B cell (primary cell): ENCODE data around the gene CD93.

Source experiments
- EZH2 ChIP-seq: IDR thresholded peaks from 2 replicates; pipeline ENCODE4 v1.6.1; 2012; ENCODE audit warnings: borderline replicate concordance, low read depth, mild to moderate bottlenecking, moderate library complexity, low read length; ENCODE audit not compliant: insufficient read depth, poor library complexity, severe bottlenecking
- TF ChIP-seq, protein P1 (sequence below): fragments of 200-600 bp; IDR thresholded peaks from one replicate; pipeline ENCODE4 v1.8.0; 2022; ENCODE audit warnings: antibody characterized with exemption, mild to moderate bottlenecking

DNA sequence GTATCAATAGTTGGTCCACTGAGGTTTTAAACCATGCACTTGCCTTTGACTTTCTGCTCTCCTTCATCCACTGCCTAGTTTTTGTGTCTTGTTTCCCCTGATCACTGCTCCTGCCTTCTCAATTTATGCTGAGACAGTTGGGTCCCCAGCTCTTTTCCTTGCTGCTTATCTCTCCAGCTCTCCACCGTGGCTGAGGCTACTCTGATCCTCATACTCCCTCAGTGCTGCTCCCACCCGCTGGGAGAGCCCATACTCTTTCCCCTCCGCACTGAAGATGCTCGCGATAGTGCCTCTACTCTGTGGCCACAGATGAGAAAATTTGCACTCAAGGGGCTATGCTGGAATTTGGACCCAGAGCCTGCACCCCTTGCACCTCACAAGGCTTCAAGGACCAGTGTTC, 33.2 kb downstream of the CD93 start:
- TF ChIP-seq, protein P1, sequence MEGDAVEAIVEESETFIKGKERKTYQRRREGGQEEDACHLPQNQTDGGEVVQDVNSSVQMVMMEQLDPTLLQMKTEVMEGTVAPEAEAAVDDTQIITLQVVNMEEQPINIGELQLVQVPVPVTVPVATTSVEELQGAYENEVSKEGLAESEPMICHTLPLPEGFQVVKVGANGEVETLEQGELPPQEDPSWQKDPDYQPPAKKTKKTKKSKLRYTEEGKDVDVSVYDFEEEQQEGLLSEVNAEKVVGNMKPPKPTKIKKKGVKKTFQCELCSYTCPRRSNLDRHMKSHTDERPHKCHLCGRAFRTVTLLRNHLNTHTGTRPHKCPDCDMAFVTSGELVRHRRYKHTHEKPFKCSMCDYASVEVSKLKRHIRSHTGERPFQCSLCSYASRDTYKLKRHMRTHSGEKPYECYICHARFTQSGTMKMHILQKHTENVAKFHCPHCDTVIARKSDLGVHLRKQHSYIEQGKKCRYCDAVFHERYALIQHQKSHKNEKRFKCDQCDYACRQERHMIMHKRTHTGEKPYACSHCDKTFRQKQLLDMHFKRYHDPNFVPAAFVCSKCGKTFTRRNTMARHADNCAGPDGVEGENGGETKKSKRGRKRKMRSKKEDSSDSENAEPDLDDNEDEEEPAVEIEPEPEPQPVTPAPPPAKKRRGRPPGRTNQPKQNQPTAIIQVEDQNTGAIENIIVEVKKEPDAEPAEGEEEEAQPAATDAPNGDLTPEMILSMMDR, result no peak
- TF ChIP-seq EZH2, result no peak
